ENCODE measurements around the gene GLB1L.
"Not testable (repeated sequence)": the region's sequence is repeated elsewhere in the genome, so short reads cannot be mapped to it uniquely, and the experiment has no call there.

Gene GLB1L

DNA sequence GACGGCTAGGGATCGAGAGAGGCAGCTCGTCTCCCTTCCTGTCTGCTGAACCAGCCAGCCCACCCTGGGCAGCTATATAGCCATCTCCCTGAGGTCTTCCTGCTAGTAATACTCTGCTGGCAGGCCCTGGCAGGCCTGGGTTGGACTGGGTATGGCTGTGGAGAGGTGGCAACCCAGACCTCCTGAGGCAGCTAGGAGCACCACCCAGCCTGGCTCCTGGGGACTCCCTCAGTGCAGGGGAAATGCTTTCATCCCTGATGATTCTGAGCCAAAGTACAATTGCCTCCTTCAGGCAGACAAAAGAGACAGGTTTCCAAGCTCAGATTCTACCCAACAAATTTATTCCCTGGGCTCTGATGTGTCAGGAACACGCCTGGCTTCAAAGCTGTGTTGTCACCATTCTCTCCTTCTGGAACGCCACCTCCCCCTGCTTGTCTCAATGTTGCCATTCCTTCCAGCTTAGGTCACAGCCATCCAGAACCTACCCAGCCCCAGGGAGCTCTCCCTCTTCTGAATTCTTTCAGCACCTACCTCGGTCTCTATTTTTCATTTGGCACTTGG lies 29.2 kb upstream of the GLB1L start:
- DNase-seq (ENCODE audit: insufficient read length, low spot score) (peak; percentile 86), FAIRE-seq (peak; percentile 75)
- no peak for TF ChIP-seq POLR2A (IDR thresholded peaks at IDR 0.05; ENCODE audit: low read depth, low read length)

DNA sequence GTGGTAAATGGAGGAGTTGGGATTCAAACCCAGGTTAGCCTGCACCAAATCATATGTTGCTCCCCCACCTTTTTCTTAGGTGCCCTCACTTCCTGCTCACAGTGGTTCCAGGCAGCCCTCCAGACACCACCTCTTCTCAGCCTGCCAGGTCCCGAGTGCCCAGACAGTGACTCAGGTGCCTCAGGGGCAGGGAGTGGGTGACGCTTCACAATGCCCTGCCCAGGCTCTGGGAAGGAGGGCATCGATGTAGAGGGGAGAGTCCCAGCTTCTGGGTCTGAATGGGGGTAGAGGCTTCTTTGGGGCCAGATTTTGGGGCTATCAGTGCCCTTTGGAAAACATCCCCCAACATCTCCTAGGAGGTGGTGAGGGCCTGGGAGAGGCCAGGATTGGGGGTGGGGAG lies 28.7 kb upstream of the GLB1L start:
- FAIRE-seq (peak; percentile 30), DNase-seq (ENCODE audit: insufficient read length, low spot score) (peak; percentile 84)
- TF ChIP-seq POLR2A (IDR thresholded peaks at IDR 0.05; ENCODE audit: low read depth, low read length), result no peak; the same call in 1 of the 2 replicates

- no peak for FAIRE-seq
- TF ChIP-seq POLR2A (IDR thresholded peaks at IDR 0.05; ENCODE audit: low read depth, low read length), result no peak
- DNase-seq (ENCODE audit: insufficient read length, low spot score), result no peak
These were observed 27.8 kb upstream of the GLB1L start for GRCh38 chr2:219272995-219273394.

DNA sequence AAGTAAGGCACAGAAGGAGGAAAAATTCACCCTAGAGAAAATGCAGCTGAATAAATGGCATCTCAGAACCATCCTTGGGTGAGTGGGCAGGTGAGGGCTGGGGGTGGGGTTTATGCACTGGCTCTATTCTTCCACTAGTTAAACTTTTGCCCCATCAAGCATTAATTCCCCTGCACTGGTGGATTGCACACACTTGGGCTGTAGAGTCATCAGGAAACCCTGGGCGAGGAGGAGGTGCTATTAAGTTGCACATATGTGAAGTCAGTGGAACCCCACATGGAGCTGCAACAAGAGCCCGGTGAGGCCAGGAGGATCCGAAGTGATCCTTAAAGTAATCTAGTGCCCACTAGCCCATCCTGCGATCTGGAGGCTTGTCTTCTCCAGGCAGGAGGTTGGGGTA lies 27.1 kb upstream of the GLB1L start:
- TF ChIP-seq POLR2A (IDR thresholded peaks at IDR 0.05; ENCODE audit: low read depth, low read length), result no peak
- DNase-seq (ENCODE audit: insufficient read length, low spot score), result no peak
- no peak for FAIRE-seq

DNA sequence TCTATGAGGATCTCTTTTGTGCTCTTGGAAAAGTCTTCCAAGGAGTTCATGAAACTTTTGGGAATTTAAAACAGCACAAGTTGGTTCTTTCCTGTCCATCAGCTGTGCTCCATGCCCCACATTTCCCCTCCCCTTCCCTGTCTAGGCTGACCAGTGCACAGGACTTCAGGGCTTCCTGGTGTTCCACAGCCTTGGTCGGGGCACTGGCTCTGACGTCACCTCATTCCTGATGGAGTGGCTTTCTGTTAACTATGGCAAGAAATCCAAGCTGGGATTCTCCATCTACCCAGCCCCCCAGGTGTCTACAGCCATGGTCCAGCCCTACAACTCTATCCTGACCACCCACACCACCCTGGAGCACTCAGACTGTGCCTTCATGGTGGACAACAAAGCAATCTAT lies 25.8 kb upstream of the GLB1L start:
- FAIRE-seq (no peak), DNase-seq (ENCODE audit: insufficient read length, low spot score) (no peak)
- TF ChIP-seq POLR2A (IDR thresholded peaks at IDR 0.05; ENCODE audit: low read depth, low read length), result no peak

GRCh38 chr2:219270055-219270372 lies 24.8 kb upstream of the GLB1L start:
- no peak for DNase-seq (ENCODE audit: insufficient read length, low spot score)
- TF ChIP-seq POLR2A (IDR thresholded peaks at IDR 0.05; ENCODE audit: low read depth, low read length), result no peak
- no peak for FAIRE-seq

DNA sequence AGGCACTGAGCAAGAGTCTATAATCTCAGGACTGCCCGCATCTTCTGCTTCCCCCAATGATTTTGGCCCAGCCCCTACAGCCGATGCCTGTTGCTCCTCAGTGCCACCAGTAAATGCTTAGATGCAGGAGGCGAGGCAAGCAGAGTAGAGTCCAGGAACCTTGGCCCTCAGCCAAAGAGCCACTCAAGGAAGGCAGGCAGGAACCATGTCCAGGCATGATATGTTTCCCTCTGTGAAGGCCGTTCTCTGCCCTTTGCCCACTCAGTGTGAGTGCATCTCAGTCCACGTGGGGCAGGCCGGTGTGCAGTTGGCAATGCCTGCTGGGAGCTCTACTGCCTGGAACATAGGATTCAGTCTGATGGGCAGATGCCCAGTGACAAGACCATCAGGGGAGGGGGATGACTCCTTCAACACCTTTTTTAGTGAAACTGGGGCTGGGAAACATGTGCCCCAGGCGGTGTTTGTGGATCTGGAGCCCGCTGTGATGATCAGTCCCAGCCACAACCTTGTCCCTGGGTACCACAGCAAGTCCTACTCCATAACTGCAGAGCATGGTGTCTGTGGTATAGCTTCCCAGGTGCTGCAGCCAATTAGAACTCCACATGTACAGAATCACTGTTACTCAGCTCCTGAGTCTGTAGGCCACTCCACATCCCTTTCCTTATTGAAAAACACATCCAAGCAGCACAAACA lies 24.3 kb upstream of the GLB1L start:
- FAIRE-seq, result no peak
- no peak for DNase-seq (ENCODE audit: insufficient read length, low spot score)
- no peak for TF ChIP-seq POLR2A (IDR thresholded peaks at IDR 0.05; ENCODE audit: low read depth, low read length)

GRCh38 chr2:219268294-219268693 lies 23.1 kb upstream of the GLB1L start:
- no peak for FAIRE-seq
- no peak for DNase-seq (ENCODE audit: insufficient read length, low spot score)
- TF ChIP-seq POLR2A (IDR thresholded peaks at IDR 0.05; ENCODE audit: low read depth, low read length), result no peak

GRCh38 chr2:219266886-219267285 lies 21.6 kb upstream of the GLB1L start:
- no peak for TF ChIP-seq POLR2A (IDR thresholded peaks at IDR 0.05; ENCODE audit: low read depth, low read length)
- no peak for DNase-seq (ENCODE audit: insufficient read length, low spot score)
- FAIRE-seq, result no peak

- DNase-seq (ENCODE audit: insufficient read length, low spot score), result no peak
- FAIRE-seq, result no peak
These were observed 21.0 kb upstream of the GLB1L start for GRCh38 chr2:219266232-219266631.

GRCh38 chr2:219261024-219261855 lies 16.0 kb upstream of the GLB1L start:
- no peak for TF ChIP-seq POLR2A (IDR thresholded peaks at IDR 0.05; ENCODE audit: low read depth, low read length)
- FAIRE-seq (no peak), DNase-seq (ENCODE audit: insufficient read length, low spot score) (no peak)

More at GRCh38 chr2:219266232-219266631, 21.0 kb upstream of the GLB1L start:
- no peak for TF ChIP-seq POLR2A (IDR thresholded peaks at IDR 0.05; ENCODE audit: low read depth, low read length)

GRCh38 chr2:219258942-219259341 lies 13.7 kb upstream of the GLB1L start:
- not testable (repeated sequence) for DNase-seq (ENCODE audit: insufficient read length, low spot score); FAIRE-seq

DNA sequence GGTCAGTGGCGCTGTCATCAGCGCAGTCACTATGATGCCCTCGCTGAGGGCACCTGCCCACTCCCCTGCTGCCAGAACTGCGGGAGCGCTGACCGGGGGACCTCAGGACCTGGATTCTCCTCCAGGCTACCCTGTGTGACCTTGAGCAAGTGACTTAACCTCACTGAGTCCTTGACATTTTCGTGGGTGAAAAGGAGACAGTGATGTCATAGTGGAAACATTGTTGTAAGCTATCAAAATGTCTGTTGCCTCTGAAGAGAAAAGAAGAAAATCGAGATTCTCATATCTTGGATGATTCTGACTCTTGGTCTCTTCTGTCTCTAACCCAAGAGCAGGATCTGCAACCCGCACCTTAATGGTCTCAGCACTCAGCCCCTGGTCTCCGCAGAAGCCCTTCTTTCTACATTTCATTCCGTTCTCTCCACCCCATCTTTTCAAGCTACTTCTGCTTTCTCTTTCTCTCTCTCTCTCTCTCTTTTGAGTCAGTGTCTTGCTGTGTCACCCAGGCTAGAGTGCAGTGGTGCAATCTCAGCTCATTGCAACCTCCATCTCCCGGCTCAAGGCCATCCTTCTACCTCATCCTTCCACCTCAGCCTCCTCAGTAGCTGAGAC lies 9.5 kb upstream of the GLB1L start:
- DNase-seq (ENCODE audit: insufficient read length, low spot score) (no peak), FAIRE-seq (no peak)
- no peak for TF ChIP-seq POLR2A (IDR thresholded peaks at IDR 0.05; ENCODE audit: low read depth, low read length)
